Activated T-helper 1 cell treated with anti-CD3 and anti-CD28 coated beads, Interleukin-2, amount 50 U/mL, for 16 hours (primary cell): ENCODE results near the gene VAV2.
"Not testable (repeated sequence)": the region's sequence is repeated elsewhere in the genome, so short reads cannot be mapped to it uniquely, and the experiment has no call there.

Experiments
- DNase-seq, 2 donors: peaks; one replicate each; pipeline ENCODE4 v3.0.0-alpha.2; 2020; ENCODE audit warnings: low read depth in 1 of 2, low spot score in 1 of 2

VAV2 gene

DNA sequence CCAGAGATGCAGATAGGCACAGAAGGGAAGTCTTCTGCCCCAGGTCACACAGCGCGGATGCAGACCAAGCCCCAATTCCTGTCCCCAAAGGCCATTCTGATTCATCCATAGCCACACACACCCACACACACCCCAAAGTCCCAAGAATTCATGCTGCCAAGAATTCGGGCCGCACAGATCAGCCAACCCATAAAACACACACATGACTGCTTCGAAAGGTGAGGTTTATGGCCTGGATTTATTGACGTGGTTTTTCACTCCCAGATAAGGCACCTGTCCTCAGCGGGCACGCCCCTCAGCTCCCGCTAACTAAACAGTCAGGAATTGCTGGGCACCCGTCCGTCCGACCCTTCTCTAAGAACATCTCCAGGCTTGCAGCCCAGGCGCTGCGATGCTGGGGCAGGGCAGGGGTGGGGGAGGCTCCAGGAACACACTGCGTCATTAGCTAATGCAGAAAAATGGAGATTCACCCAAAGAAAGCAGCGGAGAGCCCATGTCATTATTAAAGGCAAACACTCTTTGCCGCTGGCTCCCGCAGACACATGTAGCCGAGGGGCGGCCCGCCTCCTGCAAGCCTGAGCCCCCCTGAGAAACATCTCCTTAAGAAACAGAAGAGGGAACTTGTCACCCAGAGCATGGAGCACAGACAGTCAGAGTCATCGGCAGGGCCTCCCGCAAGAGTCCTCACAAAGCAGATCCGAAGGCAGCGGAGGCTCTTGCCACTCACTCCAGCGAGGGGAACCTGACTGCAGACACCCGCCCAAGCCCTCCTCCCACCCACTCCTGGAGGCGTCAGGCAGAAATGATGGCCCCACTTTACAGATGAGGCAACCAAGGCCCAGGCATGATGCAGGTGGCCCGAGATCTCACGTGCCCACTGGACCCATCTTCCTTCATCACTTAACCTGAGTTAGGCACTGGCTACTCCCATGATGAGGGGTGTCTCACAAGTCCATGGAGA, 19.9 kb downstream of the VAV2 start:
- DNase-seq: no peak

- no peak for DNase-seq
These were observed 20.8 kb downstream of the VAV2 start for GRCh38 chr9:133971121-133971951.

DNA sequence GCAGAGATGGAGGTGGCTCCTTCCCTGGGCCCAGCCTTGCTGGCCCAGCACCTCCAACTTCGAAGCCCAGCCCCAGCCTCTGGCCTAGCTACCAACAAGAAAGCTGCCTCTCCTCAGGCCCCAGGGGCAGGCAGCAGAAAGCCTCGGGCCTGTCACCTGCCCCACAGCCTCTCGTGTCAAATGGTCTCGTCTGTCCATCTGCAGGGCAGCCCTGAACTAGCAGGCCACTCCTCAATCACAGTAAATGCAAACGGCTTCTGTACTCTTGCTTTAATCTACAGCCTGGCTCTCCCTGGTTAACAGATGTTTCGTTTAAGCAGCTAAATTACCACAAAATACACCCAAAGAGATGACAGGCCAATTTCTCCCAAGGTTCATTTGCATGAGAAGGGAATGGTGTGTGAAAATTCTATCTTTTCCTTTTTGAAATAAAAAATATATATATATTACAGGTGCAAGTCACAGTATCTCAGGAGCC, 21.5 kb downstream of the VAV2 start:
- no peak for DNase-seq

DNA sequence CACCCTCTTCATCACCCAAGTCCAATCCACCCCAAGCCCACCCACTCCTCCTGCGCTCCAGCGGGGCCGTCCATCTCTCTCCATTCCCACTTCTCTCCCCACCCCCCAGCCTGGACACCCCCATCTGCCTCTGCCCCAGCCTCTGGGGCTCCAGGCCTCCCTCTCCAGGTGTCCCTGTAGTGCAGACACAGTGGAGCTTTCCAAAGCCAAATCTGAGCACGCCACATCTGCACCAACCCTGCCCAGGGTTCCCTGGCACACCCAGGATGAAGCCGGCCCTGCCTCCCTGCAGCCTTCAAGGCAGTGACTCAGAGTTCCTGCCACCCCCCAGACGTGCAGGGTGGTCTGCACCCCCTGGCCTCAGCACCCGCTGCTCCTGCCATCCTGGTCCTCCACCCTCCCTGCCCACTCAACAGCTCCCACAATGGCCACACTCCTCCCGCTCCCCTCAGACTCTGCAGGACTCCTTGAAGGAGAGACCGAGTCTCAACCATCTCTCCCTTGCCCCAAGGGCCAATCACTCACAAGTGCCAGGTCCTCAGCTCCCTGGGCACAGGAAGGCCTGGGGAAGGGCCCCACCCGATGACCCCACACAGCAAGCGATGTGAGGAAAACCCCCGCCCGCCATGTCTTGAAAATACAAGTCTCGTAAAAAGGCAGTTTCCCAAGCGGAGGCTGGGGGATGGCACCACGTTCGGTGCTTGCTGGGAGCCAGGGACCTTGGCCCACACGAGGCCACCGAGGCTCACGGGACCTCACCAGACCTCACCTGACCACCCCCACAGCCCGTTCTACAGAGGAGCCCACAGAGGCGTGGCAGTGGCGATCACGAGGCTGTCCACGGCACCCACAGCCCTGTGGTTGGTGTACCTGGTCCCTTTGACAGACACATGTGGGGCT, 22.2 kb downstream of the VAV2 start:
- no peak for DNase-seq

DNA sequence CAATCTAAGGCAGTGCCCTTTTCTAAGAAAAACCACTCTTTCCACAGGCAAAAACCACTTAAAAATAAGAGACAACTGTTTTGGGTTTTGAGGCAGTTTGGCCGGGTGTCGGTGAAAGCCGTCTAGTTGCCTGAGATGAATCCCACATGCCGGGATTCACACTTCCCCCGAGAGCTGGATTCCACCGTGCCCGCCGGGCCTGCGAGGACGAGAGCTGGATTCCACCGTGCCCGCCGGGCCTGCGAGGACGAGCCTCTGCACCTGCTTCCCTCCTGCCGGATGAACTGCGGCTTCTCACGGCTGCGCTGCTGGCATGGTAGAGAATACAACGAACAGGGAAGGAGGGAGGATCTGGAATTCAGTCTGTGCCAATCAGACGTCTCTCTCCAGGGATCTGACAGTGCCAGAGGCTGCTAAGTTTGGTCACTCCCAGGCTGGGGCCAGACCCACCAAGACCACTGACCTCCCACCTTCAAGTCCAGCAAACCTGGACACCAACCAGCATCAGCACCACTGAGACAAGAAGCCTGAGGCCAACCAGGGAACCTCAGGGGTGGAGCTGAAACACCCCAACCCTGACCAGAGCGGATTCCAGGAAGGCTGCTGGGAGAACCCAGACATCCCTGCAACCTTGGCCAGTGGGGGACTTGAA, 23.0 kb downstream of the VAV2 start:
- no peak for DNase-seq

DNA sequence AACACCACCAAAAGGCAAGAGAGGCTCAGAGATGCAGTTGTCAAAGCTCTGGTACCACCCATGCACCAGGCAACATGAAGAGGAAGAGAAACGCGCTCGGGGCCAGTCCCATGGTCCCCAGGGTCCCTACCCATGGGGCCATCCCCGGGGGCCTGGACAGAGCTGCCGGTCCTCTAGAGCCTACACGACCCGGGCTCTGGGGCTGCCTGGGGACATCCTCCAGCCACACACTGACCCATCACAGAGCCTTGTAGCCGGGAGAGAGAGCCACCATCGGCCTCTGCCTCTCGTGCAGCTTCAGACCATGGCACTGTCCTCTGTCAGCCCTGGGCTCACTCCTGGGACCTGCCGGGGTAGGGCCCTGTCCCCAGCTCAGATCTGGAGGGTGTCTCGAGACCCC, 23.7 kb downstream of the VAV2 start:
- DNase-seq: no peak

- DNase-seq: no peak
These were observed 24.9 kb downstream of the VAV2 start for GRCh38 chr9:133967024-133967741.

DNA sequence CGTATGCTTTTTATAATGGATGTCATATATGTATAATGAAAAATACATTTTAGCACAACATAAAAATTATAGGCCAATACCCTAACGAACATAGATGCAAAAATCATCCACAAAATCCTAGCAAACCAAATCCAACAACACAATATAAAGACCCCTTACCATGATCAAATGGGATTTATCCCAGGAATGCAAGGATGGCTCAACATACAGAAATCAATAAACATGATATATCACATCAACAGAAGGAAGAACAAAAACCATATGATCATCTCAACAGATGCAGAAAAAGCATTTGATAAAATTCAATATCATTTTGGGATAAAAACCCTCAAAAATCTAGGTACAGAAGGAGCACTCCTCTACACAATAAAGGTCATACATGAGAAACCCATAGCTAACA, 27.7 kb downstream of the VAV2 start:
- DNase-seq: no peak

- DNase-seq: no peak
These were observed 29.0 kb downstream of the VAV2 start for GRCh38 chr9:133963166-133963565.

DNA sequence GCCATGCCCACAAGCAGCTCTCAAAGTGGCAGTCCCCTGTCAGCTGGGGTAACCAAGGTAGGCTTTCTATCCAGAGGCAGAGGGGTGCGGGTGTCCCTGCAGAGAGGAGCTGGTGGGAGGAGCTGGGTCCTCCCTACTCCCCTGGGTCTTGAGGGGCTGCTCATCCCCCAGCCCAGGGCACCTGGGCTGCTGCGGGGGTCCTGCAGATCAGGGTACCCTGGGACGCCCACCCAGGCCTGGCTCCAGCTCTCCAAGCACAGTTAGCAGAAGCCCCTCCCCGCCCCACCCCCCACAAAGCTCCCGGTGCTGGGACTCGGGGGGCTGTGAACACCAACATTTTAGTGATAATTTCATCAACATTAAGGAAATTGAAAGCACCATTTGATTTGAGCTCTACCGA, 29.8 kb downstream of the VAV2 start:
- DNase-seq: no peak

DNA sequence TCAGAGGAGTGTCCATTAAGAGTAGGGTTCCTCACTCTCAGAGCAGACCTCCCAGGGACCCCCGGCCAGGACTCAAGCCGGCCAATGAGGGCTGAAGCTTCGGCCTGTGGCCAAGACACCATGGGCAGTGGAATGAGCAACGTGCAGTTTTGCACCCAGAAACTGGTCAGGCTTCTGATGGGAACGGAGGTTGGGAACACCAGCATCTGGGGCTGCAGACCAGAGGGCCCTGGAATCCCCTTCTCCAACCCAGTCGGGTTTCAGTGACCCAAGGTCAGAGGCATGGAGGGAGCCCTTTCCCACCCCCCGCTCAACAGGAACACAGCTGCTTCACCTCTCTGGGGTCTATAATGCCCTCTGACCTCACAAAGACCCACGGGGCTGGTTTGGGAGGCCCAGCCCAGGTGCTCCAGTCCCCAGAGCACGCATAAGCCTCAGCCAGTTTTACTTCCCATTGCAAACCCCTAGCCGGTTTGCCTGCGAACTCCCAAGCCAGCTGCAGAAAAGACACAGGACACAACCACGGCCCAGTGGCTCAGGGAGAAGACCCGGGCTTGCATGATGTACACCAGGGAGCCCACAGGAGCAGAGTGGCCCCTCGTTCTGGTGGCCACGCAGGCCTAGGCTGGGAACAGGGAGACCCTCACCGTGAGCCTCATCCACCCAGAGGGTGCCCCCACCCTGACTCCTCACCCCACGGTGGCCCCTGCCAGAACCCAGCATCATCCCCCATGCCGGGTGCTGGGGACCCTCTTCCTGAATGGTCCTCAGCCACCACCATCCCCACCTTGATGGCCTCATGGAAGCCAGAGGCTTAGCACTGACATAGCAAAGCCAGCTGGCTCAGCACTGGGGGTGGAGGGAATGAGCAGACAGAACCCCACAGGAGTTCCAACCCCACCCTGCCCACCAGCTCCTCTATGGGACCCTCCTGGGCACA, 30.6 kb downstream of the VAV2 start:
- DNase-seq: no peak

DNA sequence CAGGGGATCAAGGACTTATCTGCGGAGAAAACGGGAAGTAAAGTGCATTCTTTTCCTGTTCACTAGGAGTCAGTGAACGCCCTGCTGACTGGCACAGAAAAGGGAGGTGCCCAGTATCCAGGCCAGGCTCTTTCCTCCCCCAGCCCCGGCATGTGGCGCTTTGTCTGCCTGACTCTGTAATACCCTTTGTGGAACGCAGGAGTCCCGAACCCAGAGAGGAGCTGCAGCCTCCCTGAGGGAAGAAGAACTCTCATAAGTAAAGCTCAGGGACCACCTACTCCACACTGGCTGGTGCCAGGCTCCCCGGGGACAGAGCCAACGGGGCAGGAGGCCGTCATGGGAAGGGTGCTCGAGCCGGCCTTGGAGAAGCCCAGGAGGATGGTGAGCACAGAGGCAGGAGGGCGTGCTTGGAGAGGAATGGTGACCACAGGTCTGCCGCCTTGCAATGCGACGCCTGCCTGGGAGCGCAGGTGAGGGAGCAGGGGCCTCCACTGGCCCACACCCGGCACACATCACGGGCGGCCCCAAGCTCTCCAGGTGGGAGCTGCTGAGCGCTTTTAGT, 31.5 kb downstream of the VAV2 start:
- no peak for DNase-seq

- no peak for DNase-seq
These were observed 32.1 kb downstream of the VAV2 start for GRCh38 chr9:133959966-133960567.

DNA sequence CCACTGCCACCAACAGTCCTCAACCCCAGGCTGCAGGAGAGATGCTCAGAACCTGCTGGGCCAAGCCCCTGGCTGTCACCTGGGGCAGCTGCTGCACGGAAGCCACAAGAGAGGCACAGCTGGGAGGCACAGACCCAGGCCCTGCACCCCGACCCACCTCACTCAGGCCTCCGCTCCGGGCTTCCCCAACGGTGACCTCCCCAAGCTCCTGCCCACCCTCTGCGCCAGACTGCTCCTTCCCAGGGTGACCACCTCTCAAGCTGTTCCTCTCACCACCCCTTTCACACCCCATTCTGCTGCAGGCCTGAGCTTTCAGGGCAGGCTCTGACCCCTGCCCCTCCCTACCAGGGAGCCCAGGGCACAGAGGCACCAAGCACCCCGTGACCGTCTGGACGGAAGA, 33.0 kb downstream of the VAV2 start:
- no peak for DNase-seq

- DNase-seq: no peak
These were observed 33.4 kb downstream of the VAV2 start for GRCh38 chr9:133958756-133959155.

DNA sequence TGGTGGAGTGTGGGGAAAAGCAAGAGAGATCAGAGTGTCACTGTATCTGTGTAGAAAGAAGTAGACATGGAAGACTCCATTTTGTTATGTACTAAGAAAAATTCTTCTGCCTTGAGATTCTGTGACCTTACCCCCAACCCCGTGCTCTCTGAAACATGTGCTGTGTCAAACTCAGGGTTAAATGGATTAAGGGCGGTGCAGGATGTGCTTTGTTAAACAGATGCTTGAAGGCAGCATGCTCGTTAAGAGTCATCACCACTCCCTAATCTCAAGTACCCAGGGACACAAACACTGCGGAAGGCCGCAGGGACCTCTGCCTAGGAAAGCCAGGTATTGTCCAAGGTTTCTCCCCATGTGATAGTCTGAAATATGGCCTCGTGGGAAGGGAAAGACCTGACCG, 34.4 kb downstream of the VAV2 start:
- DNase-seq: not testable (repeated sequence)

GRCh38 chr9:133957328-133957727, 34.8 kb downstream of the VAV2 start:
- no peak for DNase-seq

DNA sequence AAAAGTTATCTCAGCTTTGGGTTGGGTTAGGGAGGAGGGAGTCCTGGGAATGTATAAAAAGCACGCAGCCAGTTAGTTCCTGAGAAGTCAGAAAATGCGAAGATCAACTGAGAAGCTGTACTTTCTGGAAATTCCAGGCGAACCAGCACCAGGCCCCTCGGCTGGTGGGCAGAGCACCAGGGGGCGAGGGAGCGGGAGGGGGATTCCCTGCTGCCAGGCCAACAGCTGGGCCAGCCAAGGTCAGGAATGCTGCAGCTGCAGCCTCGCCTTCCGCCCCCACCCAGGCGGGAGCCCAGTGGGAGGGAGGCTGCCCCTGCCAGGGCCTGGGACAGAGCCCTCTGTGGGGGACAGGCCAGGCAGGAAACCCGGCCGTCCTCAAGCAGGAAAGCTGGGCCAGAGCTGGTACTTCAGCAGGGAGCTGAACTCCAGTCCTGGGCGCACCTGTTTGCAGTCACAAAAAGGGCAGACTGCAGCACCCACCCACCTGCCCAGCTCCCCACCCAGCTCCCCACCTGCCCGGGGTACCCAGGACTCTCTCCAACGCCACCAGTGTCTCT, 35.5 kb downstream of the VAV2 start:
- no peak for DNase-seq
